T-helper 1 cell treated with Interleukin-12 subunit alpha and Interleukin-12 subunit beta and Interleukin-4 antibody, amounts not matched to agents 30 ng/mL and 1 ng/mL, for 36 hours (primary cell): ENCODE results near the gene PRDM8. TPM values are rescaled to one million over a fixed set of nuclear protein-coding genes. Genes with fewer than 3 reads are reported as not detected.

Source experiments
- intact Hi-C: fragments of 100-400 bp; cut with micrococcal nuclease; formaldehyde crosslinking; loops from one replicate; pipeline ENCODE4 v1.15.1; 2024
- total RNA-seq: library from RNA; stranded (reverse); gene quantifications from 2 replicates; pipeline ENCODE4 v1.2.3, GENCODE V29; 2022

Gene PRDM8
- total RNA-seq, 1 donor from 2014 or later: 29.4 TPM

DNA sequence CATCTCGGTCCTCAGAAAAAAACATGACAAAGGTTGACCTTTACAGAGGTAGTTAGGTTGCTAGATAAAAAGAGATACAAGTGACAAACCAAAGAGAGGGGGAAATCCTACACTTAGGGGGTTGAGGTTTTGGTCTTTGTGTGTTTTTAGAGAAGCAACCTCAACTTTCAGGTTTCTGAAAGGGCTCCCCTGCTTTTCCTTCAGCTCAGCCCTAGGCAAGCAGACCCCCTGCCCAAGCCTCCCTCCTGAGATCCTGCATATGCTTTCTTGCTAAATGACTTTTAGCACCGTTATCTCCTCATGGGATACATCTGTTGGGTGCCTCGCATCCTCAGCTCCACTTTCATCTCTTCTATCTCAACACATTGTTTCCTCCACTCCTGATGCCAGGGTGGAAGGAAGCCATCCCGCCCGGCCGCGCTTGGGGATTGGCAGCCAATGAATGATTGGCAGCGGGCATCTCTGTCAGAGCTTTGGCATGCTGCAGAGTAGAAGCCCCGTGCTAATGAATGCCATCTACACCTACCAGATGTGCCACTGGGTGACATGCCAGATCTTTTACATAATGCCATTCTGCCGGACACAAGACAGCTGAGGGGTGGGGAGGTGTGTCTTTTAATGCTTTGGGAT lies 15.0 kb upstream of the PRDM8 start:
- intact Hi-C loops: loop anchor here (1.0 to 10.0 kb wide), 4 partner anchors 9 to 1528 kb away; partner anchors contain the start of gene BMP2K

DNA sequence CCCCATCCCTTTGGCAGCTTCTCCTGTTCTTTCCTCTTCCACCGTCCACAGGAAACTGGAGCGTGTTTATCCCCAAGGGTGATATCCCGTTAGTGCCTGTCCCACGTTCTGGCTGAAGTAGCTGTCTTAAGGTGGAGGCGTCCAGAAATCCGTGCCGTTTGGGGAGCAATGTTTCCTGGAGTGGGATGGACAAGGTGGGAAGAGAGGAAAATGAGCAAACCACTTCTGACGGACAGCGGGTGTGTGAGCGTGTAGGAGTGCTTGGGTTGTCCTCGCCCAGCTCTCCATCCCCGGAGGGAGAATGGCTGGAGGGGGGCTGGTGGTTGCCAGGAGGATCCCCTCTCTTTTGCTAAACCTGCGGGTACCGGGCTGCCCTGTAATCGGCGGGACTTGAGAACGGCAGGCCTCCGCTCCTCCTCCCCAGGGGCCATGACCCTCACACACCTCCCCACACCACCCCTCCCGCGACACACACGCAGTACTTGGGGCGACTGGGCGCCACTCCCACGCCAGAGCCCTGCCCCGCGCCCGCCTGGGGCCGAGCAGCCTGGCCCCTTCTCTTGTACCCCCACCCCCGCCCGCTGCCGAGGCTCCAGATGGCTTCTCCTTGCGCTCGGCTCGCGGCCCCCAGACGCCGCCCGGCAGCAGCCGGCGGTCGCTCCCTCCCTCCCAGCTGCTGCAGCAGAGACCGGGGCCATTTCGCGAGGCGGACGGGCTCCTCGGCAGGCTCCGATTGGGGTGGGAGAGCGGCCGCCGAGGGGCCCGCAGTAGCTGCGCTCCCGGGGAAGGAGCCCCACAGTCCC lies 13.9 kb upstream of the PRDM8 start:
- intact Hi-C loops: loop anchor here (1.0 to 10.0 kb wide), 12 partner anchors 19 to 1529 kb away; partner anchors contain the start of genes ANTXR2 and BMP2K

DNA sequence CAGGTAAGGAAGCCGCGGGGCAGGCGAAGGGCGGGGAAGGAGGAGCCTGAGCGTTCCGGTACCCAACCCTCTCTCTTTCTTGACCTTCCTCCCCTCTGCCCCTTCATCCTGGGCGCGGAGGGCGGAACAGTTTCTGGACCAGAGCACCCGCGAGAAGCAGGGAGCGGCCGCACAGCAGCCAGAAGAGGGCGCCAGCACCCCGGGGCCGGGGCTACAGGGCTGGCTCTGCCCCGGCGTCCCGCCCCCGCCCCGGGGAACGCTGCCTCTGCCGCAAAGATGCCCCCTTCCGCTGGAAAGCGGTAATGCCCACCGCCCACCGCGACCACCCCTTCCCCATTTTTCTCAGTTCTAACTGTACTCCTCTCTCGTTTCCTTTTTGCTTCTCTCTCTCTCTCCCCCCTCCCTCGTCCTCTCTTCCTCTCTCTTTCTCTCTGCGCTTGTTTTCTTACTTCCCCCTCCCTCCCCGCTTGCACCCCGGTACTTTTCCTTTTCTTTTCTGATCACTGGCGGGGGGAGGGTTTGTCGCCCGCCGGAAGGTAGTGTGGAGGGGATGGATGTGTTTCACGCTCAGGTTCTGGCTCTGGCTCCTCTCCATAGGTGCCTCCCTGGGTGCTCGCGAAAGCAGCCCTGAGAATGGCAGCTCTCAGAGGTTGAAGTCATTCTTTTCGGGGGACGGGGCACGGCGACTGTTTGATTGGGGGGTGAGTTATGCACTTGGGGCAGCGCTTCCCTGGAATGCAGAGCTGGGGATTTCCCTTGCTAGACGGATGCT lies 13.1 kb upstream of the PRDM8 start:
- intact Hi-C loops: loop anchor here (1.0 to 10.0 kb wide), 12 partner anchors 18 to 1529 kb away; partner anchors contain the start of genes ANTXR2 and BMP2K

DNA sequence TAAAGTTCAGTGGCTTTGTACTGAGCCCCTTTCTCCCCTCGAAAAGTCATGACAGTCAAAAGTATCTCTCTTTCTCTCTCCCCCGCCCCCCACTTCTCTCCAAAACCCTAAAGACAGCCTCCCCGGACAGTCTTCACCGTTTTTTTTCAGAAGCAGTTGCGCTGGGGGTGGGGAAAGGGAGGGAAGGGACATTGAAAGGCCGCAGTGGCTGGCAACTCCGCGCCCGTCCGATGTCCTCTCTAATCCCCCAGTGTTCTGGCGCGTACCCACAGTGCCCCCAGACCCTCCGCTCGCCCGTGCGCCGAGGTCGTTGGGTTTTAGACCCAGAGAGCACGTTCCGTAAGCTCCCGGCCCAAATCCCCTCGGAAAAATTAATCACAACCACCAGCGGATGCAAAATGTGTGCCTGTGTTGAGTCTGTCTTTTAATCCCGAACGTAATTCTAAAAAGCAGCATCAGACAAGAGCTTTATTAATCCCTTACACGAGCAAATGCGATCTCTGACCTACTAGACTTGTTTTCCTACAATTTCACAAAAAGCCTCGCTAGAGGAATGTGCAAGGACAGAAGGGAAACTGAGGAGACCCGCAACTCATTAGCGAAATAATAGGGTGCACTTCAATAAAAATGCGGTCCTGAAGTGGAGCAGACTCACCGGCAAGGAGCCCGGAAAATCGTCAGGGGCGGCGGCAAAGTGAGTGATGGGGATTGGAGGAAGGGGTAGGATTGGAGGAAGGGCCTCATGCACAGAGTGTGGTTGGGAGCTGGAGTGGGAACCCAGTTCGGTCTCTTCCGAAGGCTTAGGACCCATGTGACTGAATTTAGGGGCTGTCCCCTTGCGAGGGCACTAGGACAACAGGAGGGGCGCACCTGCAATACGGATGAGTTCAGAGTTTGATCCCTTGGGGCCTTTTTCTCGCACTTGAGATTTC lies 12.2 kb upstream of the PRDM8 start:
- intact Hi-C loops: loop anchor here (1.0 to 10.0 kb wide), 12 partner anchors 17 to 1530 kb away; partner anchors contain the start of genes ANTXR2 and BMP2K

DNA sequence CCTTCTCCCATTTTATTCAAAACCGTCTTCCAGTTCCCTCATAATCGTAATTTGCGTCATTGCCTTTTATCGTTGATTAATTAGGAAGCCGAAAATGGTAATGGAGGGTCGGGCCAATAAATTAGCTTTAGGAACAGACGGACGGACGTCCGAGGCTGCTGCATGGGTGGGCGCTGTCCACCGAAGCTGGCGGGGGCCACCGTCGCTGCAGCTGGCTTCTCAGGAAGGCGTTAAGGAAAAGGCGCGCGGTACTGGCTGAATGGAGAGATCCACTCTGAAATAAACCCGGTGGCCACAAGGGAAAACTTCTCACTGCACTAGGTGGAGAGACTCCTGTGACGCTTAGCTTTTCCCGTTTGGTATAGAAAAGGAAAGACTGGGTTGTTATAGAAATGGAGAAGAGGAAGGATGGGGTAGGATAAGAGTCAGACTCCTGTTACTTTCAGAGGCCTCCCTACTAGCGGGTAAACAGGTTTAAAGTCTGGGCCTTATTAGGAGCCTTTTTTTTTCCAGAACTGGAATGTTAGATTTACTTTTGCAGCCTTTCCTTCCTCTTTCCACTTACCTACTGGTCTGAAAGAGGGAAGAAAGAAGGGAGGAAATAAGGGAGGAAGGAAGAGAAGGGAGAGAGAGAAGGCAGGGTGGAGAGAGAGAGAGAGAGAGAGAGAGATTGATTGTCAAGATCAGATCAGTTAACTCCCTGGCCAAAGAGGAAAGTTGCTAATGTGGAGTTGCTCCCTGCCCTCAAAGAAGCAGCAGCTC lies 11.3 kb upstream of the PRDM8 start:
- intact Hi-C loops: loop anchor here (10.0 kb wide), 2 partner anchors 1309 to 1531 kb away; no protein-coding TSS in a partner anchor

DNA sequence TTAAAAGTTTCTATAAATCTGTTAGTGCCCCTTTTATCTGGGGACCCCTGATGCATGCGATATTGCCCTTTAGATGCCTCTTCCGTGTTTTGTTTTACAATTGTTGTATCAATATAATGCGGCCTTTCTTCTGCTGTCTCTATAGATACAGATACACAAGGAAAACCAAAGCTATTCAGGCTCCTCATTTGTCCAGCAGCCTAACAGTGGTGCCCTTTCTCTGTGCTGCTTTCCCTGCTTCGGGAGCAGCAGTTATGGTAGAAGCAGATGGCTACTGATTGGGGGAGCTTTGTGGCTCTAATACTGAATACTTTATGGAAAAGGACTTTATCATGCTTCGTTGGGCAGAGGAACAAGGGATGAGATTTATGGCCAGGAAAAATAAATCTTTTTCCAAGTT lies 10.6 kb upstream of the PRDM8 start:
- intact Hi-C loops: loop anchor here (10.0 kb wide), 2 partner anchors 1308 to 1532 kb away; no protein-coding TSS in a partner anchor

DNA sequence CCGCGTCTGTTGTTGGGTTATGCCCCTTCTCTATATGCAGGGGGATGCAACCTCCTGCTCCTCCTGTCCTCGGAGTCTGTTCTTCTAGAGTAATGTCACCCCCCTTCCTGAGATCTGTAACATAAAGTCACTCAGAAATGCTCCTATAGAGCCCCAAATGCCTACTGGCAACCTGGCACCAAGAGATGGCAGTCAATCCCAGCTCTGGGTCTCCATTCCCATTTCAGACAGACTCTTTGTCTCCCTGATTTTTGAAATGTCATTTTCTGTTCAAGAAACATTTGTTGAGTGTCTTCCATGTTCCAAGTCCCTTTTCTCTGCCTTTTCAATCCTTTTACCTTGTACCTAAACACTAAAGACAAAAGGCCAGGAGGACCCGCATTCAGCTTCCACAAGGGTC lies 9.6 kb upstream of the PRDM8 start:
- intact Hi-C loops: loop anchor here (10.0 kb wide), 2 partner anchors 1307 to 1533 kb away; no protein-coding TSS in a partner anchor

DNA sequence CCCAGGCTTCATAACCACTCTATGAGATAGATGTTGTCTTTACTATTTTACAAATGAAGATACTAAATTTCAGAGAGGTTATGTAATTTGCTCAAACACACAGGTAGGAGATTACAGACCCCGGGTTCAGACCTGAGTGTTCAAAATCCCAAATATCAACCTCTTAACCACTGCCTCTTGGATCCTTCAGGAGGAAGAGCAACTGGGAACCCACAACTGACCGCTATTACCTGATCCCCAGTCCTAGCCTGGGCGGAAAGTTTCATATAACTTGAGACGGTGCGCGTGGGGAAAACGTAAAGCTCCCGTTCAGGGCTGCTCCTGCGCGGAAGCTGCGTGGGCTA lies 8.9 kb upstream of the PRDM8 start:
- intact Hi-C loops: loop anchor here (10.0 kb wide), 2 partner anchors 1306 to 1534 kb away; no protein-coding TSS in a partner anchor

DNA sequence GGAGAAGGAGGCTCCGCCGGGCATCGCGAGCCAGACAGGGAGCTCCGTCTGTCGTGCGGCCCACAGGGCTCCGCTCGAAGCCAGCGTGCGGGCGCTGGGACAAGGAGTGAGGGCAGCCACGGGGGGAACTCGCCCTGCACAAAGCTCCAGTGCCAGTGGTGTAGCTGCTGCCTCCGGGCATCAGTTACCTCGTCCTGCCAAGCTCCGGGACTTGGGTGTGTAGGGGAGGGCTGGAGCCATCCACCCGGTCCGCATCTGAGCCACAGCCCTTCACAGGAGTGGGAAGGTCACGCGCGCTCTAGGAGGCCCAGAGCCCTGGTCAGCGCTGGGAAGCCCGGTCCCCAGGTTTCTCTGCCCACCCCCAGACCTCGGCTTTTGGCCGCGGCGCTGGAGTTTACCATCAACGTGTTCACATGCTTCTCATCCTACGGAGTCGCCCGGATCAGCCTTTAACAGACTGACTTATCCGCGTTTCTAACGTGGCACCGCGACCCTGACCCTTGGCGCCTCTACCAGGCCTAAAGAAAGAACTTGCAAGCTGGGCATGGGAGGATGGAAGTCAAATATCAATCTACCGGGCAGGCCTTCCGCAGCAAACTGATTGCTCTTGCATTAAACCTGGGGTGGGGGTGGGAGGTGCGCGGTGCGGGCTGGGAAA lies 8.4 kb upstream of the PRDM8 start:
- intact Hi-C loops: loop anchor here (10.0 kb wide), 2 partner anchors 1306 to 1534 kb away; no protein-coding TSS in a partner anchor

DNA sequence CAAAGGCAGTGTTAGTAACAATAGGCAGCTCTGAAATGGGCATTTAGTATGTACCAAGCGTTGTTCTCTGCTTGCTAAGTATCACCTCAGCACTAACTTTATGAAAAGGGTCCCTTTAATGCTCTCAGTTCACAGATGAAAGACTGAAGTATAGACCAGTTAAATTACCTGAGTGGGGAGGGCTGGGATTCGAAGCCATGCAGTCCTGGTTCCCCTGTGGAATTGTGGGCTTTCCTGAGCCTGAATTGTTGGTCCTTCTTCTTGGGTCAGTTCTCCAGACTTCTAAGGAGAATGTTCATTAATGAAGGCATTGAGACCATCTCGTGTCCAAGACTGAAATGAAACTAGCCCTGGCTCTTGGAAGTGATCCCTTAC lies 7.7 kb upstream of the PRDM8 start:
- intact Hi-C loops: loop anchor here (10.0 kb wide), 2 partner anchors 1305 to 1535 kb away; no protein-coding TSS in a partner anchor

DNA sequence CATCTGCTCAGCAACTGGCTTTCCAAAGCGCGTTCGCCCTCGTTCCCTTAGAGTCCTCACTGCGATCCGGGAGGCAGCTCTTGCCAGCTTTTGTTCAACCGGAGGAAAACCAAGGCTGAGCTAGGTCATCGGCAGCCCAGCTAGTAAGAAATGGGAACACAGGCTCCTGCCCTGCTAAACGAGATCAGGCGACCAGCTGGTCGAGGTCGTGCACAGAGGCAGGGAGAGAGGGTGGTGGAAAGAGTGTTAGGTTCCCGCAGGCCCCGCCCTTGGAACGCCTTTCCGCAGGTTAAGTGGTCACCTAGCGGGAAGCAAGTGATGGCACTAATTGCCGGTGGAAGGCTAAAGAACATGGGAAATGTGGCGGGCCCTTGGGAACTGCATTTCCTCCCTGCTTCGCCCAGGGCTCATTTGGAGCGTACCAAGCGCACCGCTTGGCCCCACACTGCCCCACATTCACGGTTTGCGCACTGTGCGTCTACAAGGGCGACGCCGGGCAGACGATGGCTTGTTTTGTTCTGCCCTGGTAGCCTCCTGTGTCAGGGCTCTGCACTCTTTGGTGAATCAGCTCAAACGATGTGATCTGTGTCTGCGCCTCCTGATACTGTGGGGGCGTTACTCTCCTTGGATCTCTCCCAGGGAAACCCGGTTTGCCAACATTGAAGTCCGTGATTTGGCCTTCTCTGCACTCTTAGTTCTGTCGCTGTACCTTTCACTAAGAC lies 7.2 kb upstream of the PRDM8 start:
- intact Hi-C loops: loop anchor here (10.0 kb wide), 2 partner anchors 1305 to 1535 kb away; no protein-coding TSS in a partner anchor

DNA sequence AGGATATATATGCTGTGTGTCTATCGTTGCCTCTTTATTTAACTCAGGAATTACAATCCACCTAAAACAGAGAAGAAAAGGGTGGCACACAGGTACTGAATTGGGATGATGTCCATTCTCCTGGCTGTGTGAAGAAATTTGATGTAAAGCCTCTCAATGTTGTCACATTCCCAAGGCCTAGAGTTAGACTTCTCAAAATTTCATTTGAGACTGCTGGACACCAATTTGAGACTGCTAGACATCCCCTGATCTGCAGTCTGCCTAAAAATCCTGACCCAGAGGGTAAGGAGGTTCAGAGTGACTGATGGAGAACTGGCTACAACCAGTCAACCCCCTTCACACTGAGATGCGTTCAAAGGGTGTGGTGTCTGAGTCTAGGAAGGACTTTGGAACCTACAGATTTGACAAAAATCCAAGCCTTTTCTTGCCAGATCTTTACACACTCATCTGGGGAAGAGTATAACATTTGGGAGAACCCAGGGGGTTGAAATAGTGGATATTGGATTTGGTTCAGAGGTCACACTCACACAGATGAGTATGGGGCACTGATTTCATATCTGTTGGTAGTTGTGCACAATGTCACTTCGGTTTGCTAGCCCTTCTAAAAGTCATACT lies 4.9 kb upstream of the PRDM8 start:
- intact Hi-C loops: no loop called here

DNA sequence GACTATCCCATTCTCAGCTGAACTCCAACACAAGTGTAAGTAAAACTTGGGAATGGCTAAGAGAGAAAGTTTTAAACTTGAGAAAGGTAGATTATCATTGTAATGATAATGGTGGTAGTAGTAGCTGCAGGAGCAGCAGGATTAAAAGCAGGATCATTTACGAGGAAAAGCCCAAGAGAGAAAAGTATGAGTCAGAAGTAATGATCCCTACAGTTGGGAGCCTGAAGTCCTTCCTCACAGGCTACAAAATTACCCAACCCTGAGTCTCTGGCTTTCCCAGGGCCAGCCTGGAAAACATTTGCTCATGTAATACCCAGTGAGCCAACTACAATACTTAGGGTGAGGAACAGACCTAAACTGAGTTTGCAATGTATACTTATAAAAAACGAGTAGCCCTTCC lies 4.4 kb upstream of the PRDM8 start:
- intact Hi-C loops: no loop called here

DNA sequence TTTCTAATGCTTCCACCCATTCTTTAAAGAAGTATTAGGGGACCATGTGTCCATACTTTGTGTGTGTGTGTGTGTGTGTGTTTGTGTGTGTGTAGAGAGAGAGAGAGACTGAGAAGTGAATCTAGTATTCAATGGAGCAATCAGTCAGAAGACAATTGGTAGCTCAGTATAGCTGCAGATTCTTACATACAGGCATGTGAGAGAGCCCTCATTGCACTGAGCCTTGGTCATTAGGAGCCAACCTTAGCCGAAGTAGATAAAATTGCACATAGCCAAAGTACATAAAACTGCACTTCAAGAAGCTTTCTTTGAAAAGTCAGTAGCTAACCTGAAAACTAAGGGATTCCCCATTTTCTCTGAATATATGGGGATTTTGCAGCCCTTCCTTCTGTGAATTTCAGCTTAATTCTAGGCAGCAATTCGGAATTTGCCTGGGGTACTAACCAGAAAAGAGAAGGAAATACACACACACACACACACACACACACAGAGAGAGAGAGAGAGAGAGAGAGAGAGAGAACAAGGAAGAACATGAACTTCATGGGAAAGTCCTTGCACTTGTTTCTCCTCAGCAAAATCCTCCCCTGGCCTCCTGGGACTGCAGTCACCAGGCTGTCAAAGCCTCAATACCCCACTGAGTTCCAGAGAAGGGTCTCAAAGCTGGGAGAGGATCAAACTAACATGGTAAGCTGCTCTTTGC lies 1.7 kb upstream of the PRDM8 start:
- intact Hi-C loops: no loop called here

DNA sequence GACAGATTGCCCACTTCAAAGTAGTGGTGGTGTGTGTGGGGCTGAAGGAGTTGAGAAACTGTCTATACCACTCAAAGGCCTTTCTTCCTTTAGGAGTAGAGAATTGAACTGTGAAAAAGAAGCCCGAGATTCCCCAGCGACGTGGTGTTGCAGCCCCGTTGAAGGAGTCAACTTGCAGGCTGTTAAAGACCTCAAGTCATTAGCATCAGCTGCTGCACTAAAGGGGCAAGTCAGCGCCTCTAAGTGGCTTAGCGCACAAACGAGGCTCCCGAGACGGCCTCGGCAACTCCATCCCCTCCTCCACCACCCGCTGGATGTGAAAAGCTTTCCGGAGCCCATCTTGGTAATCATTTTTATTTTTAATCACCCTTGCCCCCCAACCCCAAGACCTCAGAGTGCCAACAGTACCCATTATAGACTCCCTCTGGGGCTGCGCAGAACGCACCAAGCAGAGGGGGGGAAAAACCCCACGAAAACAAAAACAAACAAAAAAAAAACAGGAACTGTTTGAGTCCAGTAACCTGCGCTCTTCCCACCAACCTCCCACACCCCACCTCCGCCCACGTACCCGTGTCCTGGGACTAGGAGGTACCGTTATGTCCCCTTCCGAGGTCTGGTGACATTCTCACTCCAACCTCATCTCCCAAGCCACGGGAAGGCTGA lies 913 bp upstream of the PRDM8 start:
- intact Hi-C loops: no loop called here

DNA sequence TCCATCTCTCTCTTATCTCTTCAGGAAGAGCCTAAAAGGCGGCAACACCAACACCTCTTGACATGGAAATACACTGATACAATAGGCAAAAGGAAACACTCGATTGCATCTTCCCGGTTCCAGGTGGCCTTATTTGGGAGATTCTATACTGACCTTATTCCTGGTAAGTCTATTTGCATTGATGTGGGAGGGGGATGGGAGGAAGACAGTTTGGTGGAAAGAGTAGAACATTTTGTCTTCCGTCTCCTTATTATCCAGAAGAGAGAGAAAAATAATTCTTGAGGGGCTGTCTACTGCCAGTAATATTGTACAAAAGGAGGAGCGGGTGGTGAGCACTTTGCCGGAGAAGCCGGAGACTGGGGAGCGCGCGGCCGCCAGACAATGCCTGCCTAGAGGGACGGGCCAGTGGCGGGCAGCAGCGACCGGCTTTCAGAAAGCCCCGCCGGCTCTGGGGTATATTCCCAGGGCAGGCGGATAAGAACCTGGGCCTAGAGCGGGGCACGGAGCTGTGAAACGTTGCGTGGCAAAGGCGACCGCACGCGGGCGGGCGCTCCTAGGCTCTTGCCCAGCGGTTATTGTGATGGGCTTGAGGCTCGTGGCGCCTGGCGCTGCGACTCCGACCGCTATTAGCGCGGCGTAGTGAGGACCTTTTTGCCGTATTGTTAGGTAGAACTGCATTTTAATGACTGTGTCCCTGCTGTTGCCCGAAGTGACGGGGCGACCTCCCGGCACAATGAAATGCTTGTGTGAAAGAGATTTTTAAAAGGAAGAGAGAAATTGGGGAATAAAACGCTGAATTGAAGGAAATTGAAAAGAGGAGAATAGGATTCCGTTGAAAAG lies 518 bp downstream of the PRDM8 start:
- intact Hi-C loops: no loop called here
